Left lung (tissue), 10 donors: Measurements from ENCODE around the gene NUP205. TPM values are rescaled to one million over a fixed set of nuclear protein-coding genes. Genes with fewer than 3 reads are reported as not detected.
"Not testable (repeated sequence)": the region's sequence is repeated elsewhere in the genome, so short reads cannot be mapped to it uniquely, and the experiment has no call there.

Source experiments
- ATAC-seq: fragments of 200-7000 bp; cut with Tn5 transposase; one replicate; pipeline ENCODE4 v1.9.1; 2020; ENCODE audit warnings: moderate library complexity
- DNase-seq, 4 donors: peaks; one replicate each; pipeline ENCODE4 v3.0.0-alpha.2; 2013 to 2020
- H3K27ac ChIP-seq, 2 donors: fragments of 200-600 bp; sonication (generic) in 1 of 2; one replicate each; pipeline versions ENCODE4 v1.5.0 to v1.8.0; 2020 to 2021
- H3K27me3 ChIP-seq, 2 donors: fragments of 200-600 bp; sonication (generic) in 1 of 2; one replicate each; pipeline versions ENCODE4 v1.5.0 to v1.8.0; 2020 to 2021
- H3K36me3 ChIP-seq, 2 donors: fragments of 200-600 bp; sonication (generic) in 1 of 2; one replicate each; pipeline versions ENCODE4 v1.5.0 to v1.8.0; 2020 to 2021
- H3K4me1 ChIP-seq, 2 donors: fragments of 200-600 bp; one replicate each; pipeline ENCODE4 v1.8.0; 2021
- H3K4me3 ChIP-seq, 2 donors: fragments of 200-600 bp; sonication (generic) in 1 of 2; one replicate each; pipeline versions ENCODE4 v1.5.0 to v1.8.0; 2020 to 2021; ENCODE audit warnings: mild to moderate bottlenecking in 1 of 2
- H3K9me3 ChIP-seq, 2 donors: fragments of 200-600 bp; sonication (generic) in 1 of 2; one replicate each; pipeline versions ENCODE4 v1.5.0 to v1.8.0; 2020 to 2021
- CTCF ChIP-seq, 2 donors: fragments of 200-600 bp; sonication (generic) in 1 of 2; IDR thresholded peaks; one replicate each; pipeline versions ENCODE4 v1.5.0 to v1.8.0; 2021; ENCODE audit warnings: antibody characterized with exemption in 2 of 2
- intact Hi-C, 2 donors: fragments of 100-400 bp; cut with DNase I; formaldehyde crosslinking; loops; one replicate each; pipeline versions ENCODE4 v1.11.2 to v1.14.2; 2022
- polyA plus RNA-seq, 6 donors: library from polyadenylated mRNA; unstranded; fragments of 120-200 nt; gene quantifications; one replicate each; pipeline ENCODE4 v1.2.1, GENCODE V29; 2013; ENCODE audit not compliant: insufficient read length in 6 of 6
- total RNA-seq, 2 donors: library from RNA; stranded (reverse); fragmentation: NEBNext Ultra II Directional; extraction: Animal tissue kit (Norgen Biotek cat#: 25700); gene quantifications; one replicate each; pipeline ENCODE4 v1.2.1, GENCODE V29; 2021
- donor health status: DM: no; HTN: yes; CAD: no.
- donor health status: DM: no; HTN: no; CAD: no.

NUP205 gene
- total and polyA plus RNA-seq, 8 donors, result 42.7 to 82.3 (median 74.3) TPM

- Histone ChIP-seq H3K4me3 (peak within 1 kb of the TSS; percentile 73 to 79), H3K9me3 (no peaks in the 10 kb centered on the region), H3K27me3 (no peaks in the 10 kb centered on the region), H3K36me3 (no peaks in the 10 kb centered on the region), H3K27ac (peak within 1 kb of the TSS; percentile 93 to 94), H3K4me1 (peaks cover 12 to 50% of the 10 kb centered on the region in 2 donors)
- peak; percentile 94 to 99 (median 96) for DNase-seq
- TF ChIP-seq CTCF (IDR thresholded peaks at IDR 0.05), result peak; percentile 6 to 66
- ATAC-seq, result peak; percentile 99
- intact Hi-C loops, result no loop called here
These were observed 104.8 kb downstream of the NUP205 start, which contains the start of gene STMP1 for GRCh38 chr7:135662373-135663114. Gene STMP1, plus strand, starts transcription at chr7:135662514.

- Histone ChIP-seq H3K4me1 (peaks cover 12 to 50% of the 10 kb centered on the region in 2 donors), H3K4me3 (peak overlapping the region in 1 of 2 donors; percentile 79), H3K9me3 (no peaks in the 10 kb centered on the region), H3K36me3 (no peaks in the 10 kb centered on the region), H3K27ac (no peak overlapping the region), H3K27me3 (no peaks in the 10 kb centered on the region)
- no peak for ATAC-seq
- intact Hi-C loops, result no loop called here
- DNase-seq, result no peak
- no peak for TF ChIP-seq CTCF (IDR thresholded peaks at IDR 0.05)
These were observed 106.4 kb downstream of the NUP205 start for GRCh38 chr7:135664046-135664589.

GRCh38 chr7:135665042-135665441 is 107.3 kb downstream of the NUP205 start:
- ATAC-seq, result no peak
- no peak for DNase-seq
- intact Hi-C loops, result no loop called here
- no peaks in the 10 kb centered on the region for H3K36me3 ChIP-seq
- H3K27ac ChIP-seq, result no peak overlapping the region
- H3K9me3 ChIP-seq, result no peaks in the 10 kb centered on the region
- no peak overlapping the region for H3K4me3 ChIP-seq
- H3K4me1 ChIP-seq, result peaks cover 12 to 50% of the 10 kb centered on the region in 2 donors
- H3K27me3 ChIP-seq, result no peaks in the 10 kb centered on the region
- TF ChIP-seq CTCF (IDR thresholded peaks at IDR 0.05), result no peak

- Histone ChIP-seq H3K9me3 (no peaks in the 10 kb centered on the region), H3K27ac (no peak overlapping the region), H3K36me3 (no peaks in the 10 kb centered on the region), H3K4me1 (peaks cover 12 to 49% of the 10 kb centered on the region in 2 donors), H3K4me3 (no peak overlapping the region), H3K27me3 (no peaks in the 10 kb centered on the region)
- intact Hi-C loops, result no loop called here
- TF ChIP-seq CTCF (IDR thresholded peaks at IDR 0.05), result no peak
- no peak for DNase-seq
- ATAC-seq, result no peak
These were observed 108.4 kb downstream of the NUP205 start for GRCh38 chr7:135666156-135666555.

- H3K4me3 ChIP-seq, result no peak overlapping the region
- peaks cover 12 to 42% of the 10 kb centered on the region in 2 donors for H3K4me1 ChIP-seq
- H3K36me3 ChIP-seq, result no peaks in the 10 kb centered on the region
- DNase-seq, result no peak
- intact Hi-C loops, result no loop called here
- TF ChIP-seq CTCF (IDR thresholded peaks at IDR 0.05), result no peak
- no peak for ATAC-seq
- no peak overlapping the region for H3K27ac ChIP-seq
- no peaks in the 10 kb centered on the region for H3K27me3 ChIP-seq
- no peaks in the 10 kb centered on the region for H3K9me3 ChIP-seq
These were observed 109.1 kb downstream of the NUP205 start for GRCh38 chr7:135666846-135667245.

GRCh38 chr7:135667626-135668025 is 109.9 kb downstream of the NUP205 start:
- peaks cover 12 to 43% of the 10 kb centered on the region in 2 donors for H3K4me1 ChIP-seq
- intact Hi-C loops, ATAC-seq, H3K27me3 ChIP-seq, H3K27ac ChIP-seq, DNase-seq, H3K9me3 ChIP-seq, H3K36me3 ChIP-seq, H3K4me3 ChIP-seq: not testable (repeated sequence)

- H3K4me1 ChIP-seq, result peaks cover 7 to 39% of the 10 kb centered on the region in 2 donors
- H3K9me3 ChIP-seq, H3K27ac ChIP-seq, DNase-seq, H3K36me3 ChIP-seq, H3K27me3 ChIP-seq, ATAC-seq, intact Hi-C loops, H3K4me3 ChIP-seq: not testable (repeated sequence)
These were observed 111.2 kb downstream of the NUP205 start for GRCh38 chr7:135668852-135669395.
